ENCODE data around the gene GALNTL6.

Gene GALNTL6

DNA sequence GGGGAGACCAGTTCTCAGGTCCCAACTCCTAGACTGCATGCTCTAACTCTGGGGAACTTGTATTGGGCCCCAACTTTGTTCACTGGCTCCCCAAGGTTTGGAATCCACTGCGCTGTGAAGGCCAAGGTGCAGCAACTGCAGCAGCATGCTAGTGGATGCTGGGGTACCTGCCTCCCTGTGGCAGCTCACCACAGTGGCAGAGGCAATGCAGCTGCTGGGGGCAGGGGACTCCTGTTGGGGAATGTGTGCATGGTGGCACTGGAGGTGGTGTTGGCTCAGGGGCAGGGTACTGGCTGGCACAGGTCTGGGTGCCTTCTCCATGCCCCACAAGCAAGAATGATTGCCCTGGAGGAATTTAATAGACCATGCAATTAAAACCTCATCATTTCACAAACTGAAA is 862.0 kb downstream of the GALNTL6 start:
- no peak for TF ChIP-seq CTBP1 (IDR thresholded peaks at IDR 0.05; ENCODE audit: borderline replicate concordance)
- no peak for TF ChIP-seq NFRKB (IDR thresholded peaks at IDR 0.05)
- no peak for TF ChIP-seq BHLHE40 (IDR thresholded peaks at IDR 0.05; ENCODE audit: borderline replicate concordance)
- TF ChIP-seq LEF1 (IDR thresholded peaks at IDR 0.05; ENCODE audit: borderline replicate concordance): no peak
- TF ChIP-seq FOXM1 (IDR thresholded peaks at IDR 0.05; ENCODE audit: borderline replicate concordance): no peak
- no peak for TF ChIP-seq ZNF384 (IDR thresholded peaks at IDR 0.05)
- no peak for TF ChIP-seq HDGF (IDR thresholded peaks at IDR 0.05; ENCODE audit: borderline replicate concordance)
- no peak for TF ChIP-seq L3MBTL2 (conservative IDR thresholded peaks at IDR 0.05)
- no peak for TF ChIP-seq FOXK2 (IDR thresholded peaks at IDR 0.05)
- no peak for DNase-seq (ENCODE audit: extremely low spot score)
- ChIA-PET CTCF (no interaction called here), POLR2A (no interaction called here)

DNA sequence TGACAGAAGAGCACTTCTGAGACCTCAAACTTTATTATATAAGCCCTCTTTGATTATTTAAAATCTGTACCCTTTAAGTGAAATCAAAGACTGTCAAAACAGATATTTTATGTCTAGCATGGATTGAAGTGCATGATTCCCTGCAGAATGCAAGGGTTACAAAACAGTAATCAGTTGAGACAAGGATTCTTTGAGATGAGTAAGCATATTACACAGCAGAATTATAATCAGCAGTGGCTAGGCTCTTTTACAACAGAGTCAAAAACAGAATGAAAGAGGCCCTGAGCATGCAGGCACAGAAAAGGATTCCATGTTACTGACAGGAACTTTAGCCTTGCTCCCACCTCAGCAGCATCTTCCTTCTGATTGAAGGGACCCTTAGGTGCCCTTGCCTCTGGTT is 867.5 kb downstream of the GALNTL6 start:
- ChIA-PET POLR2A (no interaction called here), CTCF (no interaction called here)
- TF ChIP-seq ELF4 (IDR thresholded peaks at IDR 0.05) (no peak), FOXK2 (IDR thresholded peaks at IDR 0.05) (no peak), ARNT (IDR thresholded peaks at IDR 0.05) (no peak), FOXA1 (IDR thresholded peaks at IDR 0.05) (no peak)
- no peak for DNase-seq (ENCODE audit: extremely low spot score)

DNA sequence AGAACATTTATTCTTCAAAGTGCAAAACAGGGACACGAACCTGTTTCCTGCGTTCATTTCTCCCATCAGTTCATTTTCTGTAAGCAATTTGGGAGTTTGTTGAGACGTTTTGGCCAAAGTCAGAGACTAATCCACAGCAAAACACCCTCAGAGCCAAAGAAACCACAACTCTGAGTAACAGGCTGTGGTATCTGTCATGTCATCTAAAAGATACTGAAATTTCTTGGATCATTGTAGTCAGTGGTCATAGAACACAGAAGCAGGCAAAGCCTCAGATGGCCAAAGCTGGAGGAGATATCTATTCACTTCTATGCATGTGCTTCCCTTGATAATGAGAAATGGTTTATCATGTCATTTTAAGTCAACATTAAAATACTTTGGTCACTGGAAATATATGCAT is 869.8 kb downstream of the GALNTL6 start:
- no peak for DNase-seq (ENCODE audit: extremely low spot score)
- TF ChIP-seq CTBP1 (IDR thresholded peaks at IDR 0.05; ENCODE audit: borderline replicate concordance) (no peak), FOXM1 (IDR thresholded peaks at IDR 0.05; ENCODE audit: borderline replicate concordance) (no peak), ZNF384 (IDR thresholded peaks at IDR 0.05) (no peak), ELF4 (IDR thresholded peaks at IDR 0.05) (no peak), LEF1 (IDR thresholded peaks at IDR 0.05; ENCODE audit: borderline replicate concordance) (no peak), ARNT (IDR thresholded peaks at IDR 0.05) (no peak), FOXK2 (IDR thresholded peaks at IDR 0.05) (no peak)
- TF ChIP-seq, protein P1, sequence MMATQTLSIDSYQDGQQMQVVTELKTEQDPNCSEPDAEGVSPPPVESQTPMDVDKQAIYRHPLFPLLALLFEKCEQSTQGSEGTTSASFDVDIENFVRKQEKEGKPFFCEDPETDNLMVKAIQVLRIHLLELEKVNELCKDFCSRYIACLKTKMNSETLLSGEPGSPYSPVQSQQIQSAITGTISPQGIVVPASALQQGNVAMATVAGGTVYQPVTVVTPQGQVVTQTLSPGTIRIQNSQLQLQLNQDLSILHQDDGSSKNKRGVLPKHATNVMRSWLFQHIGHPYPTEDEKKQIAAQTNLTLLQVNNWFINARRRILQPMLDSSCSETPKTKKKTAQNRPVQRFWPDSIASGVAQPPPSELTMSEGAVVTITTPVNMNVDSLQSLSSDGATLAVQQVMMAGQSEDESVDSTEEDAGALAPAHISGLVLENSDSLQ (IDR thresholded peaks at IDR 0.05): no peak
- CTCF ChIA-PET: interaction anchor here (1.3 kb wide), 1 partner anchor 9 kb away, joined by 4 read pairs; no protein-coding TSS in a partner anchor
- POLR2A ChIA-PET: no interaction called here

DNA sequence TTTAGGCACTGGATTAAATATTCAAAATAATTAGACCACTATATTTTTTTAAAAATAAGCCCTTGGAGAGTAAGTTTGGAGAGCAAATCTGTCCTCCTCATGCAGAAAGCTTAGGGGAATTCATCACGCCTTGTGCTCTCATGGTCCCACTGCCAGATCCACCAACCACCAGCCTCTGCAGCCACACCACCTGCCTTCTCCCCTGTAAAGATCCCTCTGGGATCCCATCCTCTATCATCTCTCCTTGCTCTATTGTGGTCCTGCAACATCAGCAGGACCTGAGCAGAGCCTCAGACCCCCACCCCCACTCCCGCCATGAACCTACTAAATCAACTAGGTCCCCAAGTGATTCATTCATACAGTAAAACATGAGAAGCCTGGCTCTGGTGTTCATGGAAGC is 872.8 kb downstream of the GALNTL6 start:
- CTCF ChIA-PET: interaction anchor here (0.6 kb wide), 1 partner anchor 92 kb away, joined by 3 read pairs; no protein-coding TSS in a partner anchor
- no peak for TF ChIP-seq SP1 (IDR thresholded peaks at IDR 0.05)
- no peak for TF ChIP-seq SUZ12 (IDR thresholded peaks at IDR 0.05)
- TF ChIP-seq HDGF (IDR thresholded peaks at IDR 0.05; ENCODE audit: borderline replicate concordance): no peak
- TF ChIP-seq BHLHE40 (IDR thresholded peaks at IDR 0.05; ENCODE audit: borderline replicate concordance): no peak
- TF ChIP-seq LEF1 (IDR thresholded peaks at IDR 0.05; ENCODE audit: borderline replicate concordance): no peak
- no peak for TF ChIP-seq NFRKB (IDR thresholded peaks at IDR 0.05)
- TF ChIP-seq ZNF384 (IDR thresholded peaks at IDR 0.05): no peak
- TF ChIP-seq FOXA1 (IDR thresholded peaks at IDR 0.05): no peak
- TF ChIP-seq FOXM1 (IDR thresholded peaks at IDR 0.05; ENCODE audit: borderline replicate concordance): no peak
- no peak for TF ChIP-seq ELF4 (IDR thresholded peaks at IDR 0.05)
- TF ChIP-seq FOXK2 (IDR thresholded peaks at IDR 0.05): no peak
- no peak for TF ChIP-seq TARDBP (IDR thresholded peaks at IDR 0.05)
- TF ChIP-seq L3MBTL2 (conservative IDR thresholded peaks at IDR 0.05): no peak
- TF ChIP-seq, protein P1 (IDR thresholded peaks at IDR 0.05): no peak
- TF ChIP-seq CTBP1 (IDR thresholded peaks at IDR 0.05; ENCODE audit: borderline replicate concordance): no peak
- no peak for TF ChIP-seq ARNT (IDR thresholded peaks at IDR 0.05)
- POLR2A ChIA-PET: no interaction called here
- no peak for DNase-seq (ENCODE audit: extremely low spot score)

DNA sequence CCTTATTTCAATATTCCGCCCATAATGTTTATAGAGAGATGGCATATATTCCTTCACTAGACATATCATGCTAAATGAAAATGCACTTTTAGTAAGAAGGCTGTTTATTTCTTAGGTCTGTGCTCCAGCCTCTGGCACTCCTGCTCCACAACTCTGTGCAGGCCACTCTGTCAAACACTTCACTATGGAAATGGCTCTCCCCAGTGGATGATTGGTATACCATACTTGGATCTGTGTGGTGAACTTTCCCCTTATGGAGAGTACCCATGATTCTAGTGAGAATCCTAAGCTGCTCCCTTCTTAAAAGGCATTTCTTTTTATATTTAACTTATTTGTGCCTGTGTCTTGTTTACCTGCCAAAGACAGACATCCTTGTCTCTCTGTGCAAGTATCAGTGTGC is 875.3 kb downstream of the GALNTL6 start:
- no peak for DNase-seq (ENCODE audit: extremely low spot score)
- ChIA-PET POLR2A (no interaction called here), CTCF (no interaction called here)
- TF ChIP-seq FOXM1 (IDR thresholded peaks at IDR 0.05; ENCODE audit: borderline replicate concordance): no peak
- no peak for TF ChIP-seq CTBP1 (IDR thresholded peaks at IDR 0.05; ENCODE audit: borderline replicate concordance)
- no peak for TF ChIP-seq L3MBTL2 (conservative IDR thresholded peaks at IDR 0.05)
- TF ChIP-seq, protein P1 (IDR thresholded peaks at IDR 0.05): no peak
- no peak for TF ChIP-seq TARDBP (IDR thresholded peaks at IDR 0.05)
- no peak for TF ChIP-seq ELF4 (IDR thresholded peaks at IDR 0.05)
- TF ChIP-seq LEF1 (IDR thresholded peaks at IDR 0.05; ENCODE audit: borderline replicate concordance): no peak
- no peak for TF ChIP-seq NFRKB (IDR thresholded peaks at IDR 0.05)
- TF ChIP-seq ZNF384 (IDR thresholded peaks at IDR 0.05): no peak
- no peak for TF ChIP-seq SUZ12 (IDR thresholded peaks at IDR 0.05)
- TF ChIP-seq BHLHE40 (IDR thresholded peaks at IDR 0.05; ENCODE audit: borderline replicate concordance): no peak

DNA sequence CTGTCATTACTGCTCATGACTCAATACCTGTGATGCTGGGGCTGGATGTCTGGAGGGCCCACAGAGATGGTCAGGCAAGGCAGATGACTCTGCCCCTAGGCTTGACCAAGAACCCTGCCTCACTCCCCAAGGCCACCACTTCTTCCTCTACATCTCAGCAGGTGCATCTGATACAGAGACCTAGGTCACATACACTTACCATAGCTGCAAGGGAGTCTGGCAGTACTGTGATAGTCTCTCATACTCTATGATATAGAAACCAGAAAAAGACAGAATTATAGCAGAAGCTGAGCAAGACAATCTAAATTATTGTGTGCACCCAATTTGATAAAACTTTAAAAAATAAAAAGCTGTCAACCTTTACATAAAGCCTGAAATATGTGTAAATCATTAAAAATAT is 878.3 kb downstream of the GALNTL6 start:
- ChIA-PET CTCF (no interaction called here), POLR2A (no interaction called here)
- no peak for DNase-seq (ENCODE audit: extremely low spot score)
- TF ChIP-seq, protein P1 (IDR thresholded peaks at IDR 0.05): no peak
- TF ChIP-seq FOXA1 (IDR thresholded peaks at IDR 0.05): no peak
- TF ChIP-seq ARNT (IDR thresholded peaks at IDR 0.05): no peak
- no peak for TF ChIP-seq SP1 (IDR thresholded peaks at IDR 0.05)
- no peak for TF ChIP-seq FOXM1 (IDR thresholded peaks at IDR 0.05; ENCODE audit: borderline replicate concordance)
- no peak for TF ChIP-seq LEF1 (IDR thresholded peaks at IDR 0.05; ENCODE audit: borderline replicate concordance)
- TF ChIP-seq FOXK2 (IDR thresholded peaks at IDR 0.05): no peak
- no peak for TF ChIP-seq ZNF384 (IDR thresholded peaks at IDR 0.05)
- no peak for TF ChIP-seq HDGF (IDR thresholded peaks at IDR 0.05; ENCODE audit: borderline replicate concordance)
